GM23338 (cell line): ENCODE measurements around the gene CDC45. TPM values are rescaled to one million over a fixed set of nuclear protein-coding genes. Genes with fewer than 3 reads are reported as not detected.
A peak's percentile ranks its signal among the peaks of the same experiment; 100 is the strongest.

Source experiments
- ATAC-seq: fragments of 200-7000 bp; cut with Tn5 transposase; 3 replicates; pipeline ENCODE4 v1.9.1; 2020
- DNase-seq: peaks from one replicate; pipeline ENCODE4 v3.0.0-alpha.2; 2015; ENCODE audit warnings: low spot score
- H2AFZ ChIP-seq: fragments of 200-600 bp; sonication (generic); 2 replicates; pipeline ENCODE4 v1.8.0; 2016; ENCODE audit warnings: antibody characterized with exemption, mild to moderate bottlenecking, moderate library complexity
- H3F3A ChIP-seq: fragments of 200-600 bp; sonication (generic); replicated peaks from 2 replicates; pipeline ENCODE4 v1.8.0; 2017; ENCODE audit warnings: antibody characterized with exemption, mixed run types, low read depth
- H3K27ac ChIP-seq: fragments of 200-600 bp; sonication (generic); 2 replicates; pipeline ENCODE4 v1.6.1; 2016; ENCODE audit warnings: low read depth
- H3K27me3 ChIP-seq: fragments of 200-600 bp; sonication (generic); 2 replicates; pipeline ENCODE4 v1.8.0; 2016; ENCODE audit warnings: mild to moderate bottlenecking, mixed run types, moderate library complexity; ENCODE audit not compliant: insufficient read depth
- H3K36me3 ChIP-seq: fragments of 200-600 bp; sonication (generic); 2 replicates; pipeline ENCODE4 v1.8.0; 2016; ENCODE audit warnings: mild to moderate bottlenecking; ENCODE audit not compliant: insufficient read depth
- H3K4me1 ChIP-seq: fragments of 200-600 bp; sonication (generic); 2 replicates; pipeline ENCODE4 v1.8.0; 2016; ENCODE audit warnings: mild to moderate bottlenecking, moderate library complexity; ENCODE audit not compliant: insufficient read depth
- H3K4me2 ChIP-seq: fragments of 200-600 bp; sonication (generic); 2 replicates; pipeline ENCODE4 v1.7.1; 2017; ENCODE audit warnings: mixed run types
- H3K4me3 ChIP-seq: fragments of 200-600 bp; sonication (generic); 2 replicates; pipeline ENCODE4 v1.6.1; 2016; ENCODE audit warnings: mixed run types
- H3K79me2 ChIP-seq: fragments of 200-600 bp; sonication (generic); replicated peaks from 2 replicates; pipeline ENCODE4 v1.8.0; 2017; ENCODE audit warnings: mild to moderate bottlenecking; ENCODE audit not compliant: insufficient read depth
- H3K9me2 ChIP-seq: fragments of 200-600 bp; sonication (generic); 2 replicates; pipeline ENCODE4 v1.8.0; 2017; ENCODE audit not compliant: insufficient read depth
- H4K20me1 ChIP-seq: fragments of 200-600 bp; sonication (generic); replicated peaks from 2 replicates; pipeline ENCODE4 v1.8.0; 2017; ENCODE audit warnings: mild to moderate bottlenecking; ENCODE audit not compliant: insufficient read depth
- H3K27ac Mint-ChIP-seq: 2 replicates; pipeline ENCODE4 v1.8.0; 2020; ENCODE audit warnings: inconsistent platforms, mild to moderate bottlenecking, moderate library complexity, mixed read lengths
- H3K27me3 Mint-ChIP-seq: 3 replicates; pipeline ENCODE4 v1.8.0; 2022; ENCODE audit warnings: low read depth, mild to moderate bottlenecking, moderate library complexity, mixed read lengths, inconsistent platforms; ENCODE audit not compliant: insufficient read depth, poor library complexity
- H3K36me3 Mint-ChIP-seq: 3 replicates; pipeline ENCODE4 v1.8.0; 2021; ENCODE audit warnings: low read depth, mild to moderate bottlenecking, inconsistent platforms, moderate library complexity, mixed read lengths
- H3K4me1 Mint-ChIP-seq: 3 replicates; pipeline ENCODE4 v1.8.0; 2020; ENCODE audit warnings: mild to moderate bottlenecking, inconsistent platforms, mixed read lengths
- H3K4me3 Mint-ChIP-seq: 3 replicates; pipeline ENCODE4 v1.8.0; 2021; ENCODE audit warnings: moderate library complexity, mild to moderate bottlenecking, inconsistent platforms, mixed read lengths
- H3K9me3 Mint-ChIP-seq: 3 replicates; pipeline ENCODE4 v1.8.0; 2020; ENCODE audit warnings: moderate library complexity, mild to moderate bottlenecking, inconsistent platforms, mixed read lengths
- CREB1 ChIP-seq: fragments of 250-450 bp; sonication (Bioruptor Pico); IDR thresholded peaks from 2 replicates; pipeline ENCODE4 v1.5.0; 2020; ENCODE audit warnings: low read depth, mild to moderate bottlenecking, moderate library complexity
- CTCF ChIP-seq, 2 experiments: fragments of 200-600 bp in 1 of 2; sonication (generic) in 1 of 2; conservative IDR thresholded peaks; 2 replicates each; pipeline versions ENCODE4 v1.5.1 to v1.6.1; 2016 to 2017; ENCODE audit warnings: antibody characterized with exemption in 2 of 2, low read depth in 2 of 2, mild to moderate bottlenecking in 2 of 2, moderate library complexity in 1 of 2
- EZH2phosphoT487 ChIP-seq: fragments of 200-600 bp; sonication (generic); IDR thresholded peaks from one replicate; pipeline ENCODE4 v1.8.1; 2018; ENCODE audit warnings: antibody characterized with exemption; ENCODE audit not compliant: unreplicated experiment
- JUNB ChIP-seq: IDR thresholded peaks from one replicate; pipeline ENCODE4 v1.6.1; 2016; ENCODE audit warnings: antibody characterized with exemption; ENCODE audit not compliant: unreplicated experiment
- POLR2AphosphoS5 ChIP-seq: IDR thresholded peaks from 2 replicates; pipeline ENCODE4 v1.6.1; 2016; ENCODE audit warnings: antibody characterized with exemption, low read depth
- STAT1 ChIP-seq: IDR thresholded peaks from one replicate; pipeline ENCODE4 v1.6.1; 2016; ENCODE audit warnings: antibody characterized with exemption; ENCODE audit not compliant: unreplicated experiment
- ZNF114 ChIP-seq: fragments of 250-450 bp; sonication (Bioruptor Pico); IDR thresholded peaks from 2 replicates; pipeline ENCODE4 v1.5.0; 2020; ENCODE audit warnings: mild to moderate bottlenecking, moderate library complexity
- ZNF331 ChIP-seq: fragments of 250-450 bp; sonication (Bioruptor Pico); IDR thresholded peaks from 2 replicates; pipeline ENCODE4 v1.5.0; 2020; ENCODE audit warnings: low read depth, mild to moderate bottlenecking, moderate library complexity
- polyA plus RNA-seq: library from polyadenylated mRNA; unstranded; fragments of >200 nt; fragmentation: Nextera tagmentation; extraction: Ambion mirVana; gene quantifications from 2 replicates; pipeline ENCODE4 v1.2.1, GENCODE V29; 2016
- total RNA-seq: library from RNA; depleted of rRNA; stranded (reverse); fragments of >200 nt; shearing (Covaris generic); gene quantifications from 2 replicates; pipeline ENCODE4 v1.2.3, GENCODE V29; 2014
- TF ChIP-seq, protein P1 (sequence below): fragments of 250-450 bp; sonication (Bioruptor Pico); IDR thresholded peaks from 2 replicates; pipeline ENCODE4 v1.5.0; 2020; ENCODE audit warnings: mild to moderate bottlenecking, moderate library complexity
- TF ChIP-seq, protein P2 (sequence below): IDR thresholded peaks from one replicate; pipeline ENCODE4 v1.6.1; 2018; ENCODE audit warnings: antibody characterized with exemption; ENCODE audit not compliant: unreplicated experiment
- TF ChIP-seq, protein P3 (sequence below): IDR thresholded peaks from 2 replicates; pipeline ENCODE4 v1.6.1; 2016; ENCODE audit warnings: antibody characterized with exemption

CDC45 gene
- total and polyA plus RNA-seq, 2 experiments from 2014 or later, result 29.0 to 30.3 TPM

- TF ChIP-seq, protein P1, sequence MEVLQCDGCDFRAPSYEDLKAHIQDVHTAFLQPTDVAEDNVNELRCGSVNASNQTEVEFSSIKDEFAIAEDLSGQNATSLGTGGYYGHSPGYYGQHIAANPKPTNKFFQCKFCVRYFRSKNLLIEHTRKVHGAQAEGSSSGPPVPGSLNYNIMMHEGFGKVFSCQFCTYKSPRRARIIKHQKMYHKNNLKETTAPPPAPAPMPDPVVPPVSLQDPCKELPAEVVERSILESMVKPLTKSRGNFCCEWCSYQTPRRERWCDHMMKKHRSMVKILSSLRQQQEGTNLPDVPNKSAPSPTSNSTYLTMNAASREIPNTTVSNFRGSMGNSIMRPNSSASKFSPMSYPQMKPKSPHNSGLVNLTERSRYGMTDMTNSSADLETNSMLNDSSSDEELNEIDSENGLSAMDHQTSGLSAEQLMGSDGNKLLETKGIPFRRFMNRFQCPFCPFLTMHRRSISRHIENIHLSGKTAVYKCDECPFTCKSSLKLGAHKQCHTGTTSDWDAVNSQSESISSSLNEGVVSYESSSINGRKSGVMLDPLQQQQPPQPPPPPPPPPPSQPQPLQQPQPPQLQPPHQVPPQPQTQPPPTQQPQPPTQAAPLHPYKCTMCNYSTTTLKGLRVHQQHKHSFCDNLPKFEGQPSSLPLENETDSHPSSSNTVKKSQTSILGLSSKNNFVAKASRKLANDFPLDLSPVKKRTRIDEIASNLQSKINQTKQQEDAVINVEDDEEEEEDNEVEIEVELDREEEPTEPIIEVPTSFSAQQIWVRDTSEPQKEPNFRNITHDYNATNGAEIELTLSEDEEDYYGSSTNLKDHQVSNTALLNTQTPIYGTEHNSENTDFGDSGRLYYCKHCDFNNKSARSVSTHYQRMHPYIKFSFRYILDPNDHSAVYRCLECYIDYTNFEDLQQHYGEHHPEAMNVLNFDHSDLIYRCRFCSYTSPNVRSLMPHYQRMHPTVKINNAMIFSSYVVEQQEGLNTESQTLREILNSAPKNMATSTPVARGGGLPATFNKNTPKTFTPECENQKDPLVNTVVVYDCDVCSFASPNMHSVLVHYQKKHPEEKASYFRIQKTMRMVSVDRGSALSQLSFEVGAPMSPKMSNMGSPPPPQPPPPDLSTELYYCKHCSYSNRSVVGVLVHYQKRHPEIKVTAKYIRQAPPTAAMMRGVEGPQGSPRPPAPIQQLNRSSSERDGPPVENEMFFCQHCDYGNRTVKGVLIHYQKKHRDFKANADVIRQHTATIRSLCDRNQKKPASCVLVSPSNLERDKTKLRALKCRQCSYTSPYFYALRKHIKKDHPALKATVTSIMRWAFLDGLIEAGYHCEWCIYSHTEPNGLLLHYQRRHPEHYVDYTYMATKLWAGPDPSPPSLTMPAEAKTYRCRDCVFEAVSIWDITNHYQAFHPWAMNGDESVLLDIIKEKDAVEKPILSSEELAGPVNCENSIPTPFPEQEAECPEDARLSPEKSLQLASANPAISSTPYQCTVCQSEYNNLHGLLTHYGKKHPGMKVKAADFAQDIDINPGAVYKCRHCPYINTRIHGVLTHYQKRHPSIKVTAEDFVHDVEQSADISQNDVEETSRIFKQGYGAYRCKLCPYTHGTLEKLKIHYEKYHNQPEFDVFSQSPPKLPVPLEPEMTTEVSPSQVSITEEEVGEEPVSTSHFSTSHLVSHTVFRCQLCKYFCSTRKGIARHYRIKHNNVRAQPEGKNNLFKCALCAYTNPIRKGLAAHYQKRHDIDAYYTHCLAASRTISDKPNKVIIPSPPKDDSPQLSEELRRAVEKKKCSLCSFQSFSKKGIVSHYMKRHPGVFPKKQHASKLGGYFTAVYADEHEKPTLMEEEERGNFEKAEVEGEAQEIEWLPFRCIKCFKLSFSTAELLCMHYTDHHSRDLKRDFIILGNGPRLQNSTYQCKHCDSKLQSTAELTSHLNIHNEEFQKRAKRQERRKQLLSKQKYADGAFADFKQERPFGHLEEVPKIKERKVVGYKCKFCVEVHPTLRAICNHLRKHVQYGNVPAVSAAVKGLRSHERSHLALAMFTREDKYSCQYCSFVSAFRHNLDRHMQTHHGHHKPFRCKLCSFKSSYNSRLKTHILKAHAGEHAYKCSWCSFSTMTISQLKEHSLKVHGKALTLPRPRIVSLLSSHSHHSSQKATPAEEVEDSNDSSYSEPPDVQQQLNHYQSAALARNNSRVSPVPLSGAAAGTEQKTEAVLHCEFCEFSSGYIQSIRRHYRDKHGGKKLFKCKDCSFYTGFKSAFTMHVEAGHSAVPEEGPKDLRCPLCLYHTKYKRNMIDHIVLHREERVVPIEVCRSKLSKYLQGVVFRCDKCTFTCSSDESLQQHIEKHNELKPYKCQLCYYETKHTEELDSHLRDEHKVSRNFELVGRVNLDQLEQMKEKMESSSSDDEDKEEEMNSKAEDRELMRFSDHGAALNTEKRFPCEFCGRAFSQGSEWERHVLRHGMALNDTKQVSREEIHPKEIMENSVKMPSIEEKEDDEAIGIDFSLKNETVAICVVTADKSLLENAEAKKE, result no peak
- TF ChIP-seq CREB1 (CRISPR knock-in tag), result peak; percentile 90
Observed at GRCh38 chr22:19447330-19448075, 32.2 kb upstream of the CDC45 start, which contains the start of gene C22orf39 (continued).

DNA sequence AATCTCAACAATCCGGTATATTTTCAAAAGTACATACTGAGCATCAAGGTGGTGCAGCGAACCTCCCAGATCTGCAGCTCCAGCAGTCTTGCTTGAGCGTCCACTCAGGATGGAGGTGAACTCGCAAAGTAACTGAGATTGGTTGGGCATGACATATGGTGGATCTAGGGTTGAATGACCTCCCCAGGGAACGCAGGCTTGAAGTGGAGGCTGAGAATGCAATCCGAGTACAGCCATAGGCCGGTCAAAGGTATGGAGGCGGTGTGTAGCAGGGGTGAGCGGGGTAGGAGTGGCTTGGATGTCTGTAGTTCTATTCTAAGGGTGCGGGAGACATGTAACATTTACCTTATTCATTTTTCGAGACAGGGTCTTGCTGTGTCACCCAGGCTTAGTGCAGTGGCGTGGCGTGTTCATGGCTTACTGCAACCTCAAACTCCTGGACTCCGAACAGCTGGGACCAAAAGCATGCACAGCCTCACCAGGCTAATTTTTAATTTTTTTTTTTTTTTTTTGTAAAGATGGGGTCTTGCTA is 31.6 kb upstream of the CDC45 start:
- Mint-ChIP-seq H3K9me3 (no peaks in the 10 kb centered on the region; the same call in 2 of the 3 replicates), H3K27ac (peak overlapping the region; percentile 85), H3K4me1 (peaks cover 17% of the 10 kb centered on the region), H3K36me3 (peaks cover 56% of the 10 kb centered on the region), H3K27me3 (peaks cover 10% of the 10 kb centered on the region), H3K4me3 (peak overlapping the region; percentile 91)
- Histone ChIP-seq H3K4me1 (peaks cover 12% of the 10 kb centered on the region; the same call in 1 of the 2 replicates), H3K4me2 (peak overlapping the region; percentile 91), H3K4me3 (peak overlapping the region; percentile 77), H3K9me2 (no peaks in the 10 kb centered on the region), H3K79me2 (peaks cover 28% of the 10 kb centered on the region), H3K27ac (peak overlapping the region; percentile 93), H3F3A (peaks cover 11% of the 10 kb centered on the region; the same call in 1 of the 2 replicates), H4K20me1 (peaks cover 37% of the 10 kb centered on the region), H3K27me3 (peaks cover 8% of the 10 kb centered on the region), H2AFZ (peak overlapping the region; percentile 93), H3K36me3 (peaks cover 7% of the 10 kb centered on the region)
- DNase-seq, result peak; percentile 60
- ATAC-seq, result peak; percentile 50
- TF ChIP-seq ZNF331 (CRISPR knock-in tag) (no peak), JUNB (no peak), POLR2AphosphoS5 (no peak; the same call in 1 of the 2 replicates), EZH2phosphoT487 (no peak), CREB1 (CRISPR knock-in tag) (no peak), STAT1 (no peak), ZNF114 (CRISPR knock-in tag) (no peak), CTCF (conservative IDR thresholded peaks at IDR 0.05; ENCODE audit: low read depth in 2 of 2) (no peak)
- TF ChIP-seq, protein P2, sequence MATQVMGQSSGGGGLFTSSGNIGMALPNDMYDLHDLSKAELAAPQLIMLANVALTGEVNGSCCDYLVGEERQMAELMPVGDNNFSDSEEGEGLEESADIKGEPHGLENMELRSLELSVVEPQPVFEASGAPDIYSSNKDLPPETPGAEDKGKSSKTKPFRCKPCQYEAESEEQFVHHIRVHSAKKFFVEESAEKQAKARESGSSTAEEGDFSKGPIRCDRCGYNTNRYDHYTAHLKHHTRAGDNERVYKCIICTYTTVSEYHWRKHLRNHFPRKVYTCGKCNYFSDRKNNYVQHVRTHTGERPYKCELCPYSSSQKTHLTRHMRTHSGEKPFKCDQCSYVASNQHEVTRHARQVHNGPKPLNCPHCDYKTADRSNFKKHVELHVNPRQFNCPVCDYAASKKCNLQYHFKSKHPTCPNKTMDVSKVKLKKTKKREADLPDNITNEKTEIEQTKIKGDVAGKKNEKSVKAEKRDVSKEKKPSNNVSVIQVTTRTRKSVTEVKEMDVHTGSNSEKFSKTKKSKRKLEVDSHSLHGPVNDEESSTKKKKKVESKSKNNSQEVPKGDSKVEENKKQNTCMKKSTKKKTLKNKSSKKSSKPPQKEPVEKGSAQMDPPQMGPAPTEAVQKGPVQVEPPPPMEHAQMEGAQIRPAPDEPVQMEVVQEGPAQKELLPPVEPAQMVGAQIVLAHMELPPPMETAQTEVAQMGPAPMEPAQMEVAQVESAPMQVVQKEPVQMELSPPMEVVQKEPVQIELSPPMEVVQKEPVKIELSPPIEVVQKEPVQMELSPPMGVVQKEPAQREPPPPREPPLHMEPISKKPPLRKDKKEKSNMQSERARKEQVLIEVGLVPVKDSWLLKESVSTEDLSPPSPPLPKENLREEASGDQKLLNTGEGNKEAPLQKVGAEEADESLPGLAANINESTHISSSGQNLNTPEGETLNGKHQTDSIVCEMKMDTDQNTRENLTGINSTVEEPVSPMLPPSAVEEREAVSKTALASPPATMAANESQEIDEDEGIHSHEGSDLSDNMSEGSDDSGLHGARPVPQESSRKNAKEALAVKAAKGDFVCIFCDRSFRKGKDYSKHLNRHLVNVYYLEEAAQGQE, result no peak
- TF ChIP-seq, protein P3, sequence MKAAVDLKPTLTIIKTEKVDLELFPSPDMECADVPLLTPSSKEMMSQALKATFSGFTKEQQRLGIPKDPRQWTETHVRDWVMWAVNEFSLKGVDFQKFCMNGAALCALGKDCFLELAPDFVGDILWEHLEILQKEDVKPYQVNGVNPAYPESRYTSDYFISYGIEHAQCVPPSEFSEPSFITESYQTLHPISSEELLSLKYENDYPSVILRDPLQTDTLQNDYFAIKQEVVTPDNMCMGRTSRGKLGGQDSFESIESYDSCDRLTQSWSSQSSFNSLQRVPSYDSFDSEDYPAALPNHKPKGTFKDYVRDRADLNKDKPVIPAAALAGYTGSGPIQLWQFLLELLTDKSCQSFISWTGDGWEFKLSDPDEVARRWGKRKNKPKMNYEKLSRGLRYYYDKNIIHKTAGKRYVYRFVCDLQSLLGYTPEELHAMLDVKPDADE, result no peak
